Mammary epithelial cell (primary cell): ENCODE results near the gene NEK10.

Source experiments
- EZH2 ChIP-seq: IDR thresholded peaks from 2 replicates; pipeline ENCODE4 v1.6.1; 2012; ENCODE audit warnings: low read length, inconsistent platforms, borderline replicate concordance
- TF ChIP-seq, protein P1 (sequence below), 2 donors: IDR thresholded peaks in 1 of 2; conservative IDR thresholded peaks in 1 of 2; 2 replicates each; pipeline ENCODE4 v1.5.1; 2011 to 2012; ENCODE audit warnings: inconsistent platforms in 2 of 2, low read length in 2 of 2, mild to moderate bottlenecking in 2 of 2, control low read depth in 1 of 2, low read depth in 1 of 2; ENCODE audit not compliant: insufficient read depth in 1 of 2; ENCODE audit errors: extremely low read depth in 1 of 2

DNA sequence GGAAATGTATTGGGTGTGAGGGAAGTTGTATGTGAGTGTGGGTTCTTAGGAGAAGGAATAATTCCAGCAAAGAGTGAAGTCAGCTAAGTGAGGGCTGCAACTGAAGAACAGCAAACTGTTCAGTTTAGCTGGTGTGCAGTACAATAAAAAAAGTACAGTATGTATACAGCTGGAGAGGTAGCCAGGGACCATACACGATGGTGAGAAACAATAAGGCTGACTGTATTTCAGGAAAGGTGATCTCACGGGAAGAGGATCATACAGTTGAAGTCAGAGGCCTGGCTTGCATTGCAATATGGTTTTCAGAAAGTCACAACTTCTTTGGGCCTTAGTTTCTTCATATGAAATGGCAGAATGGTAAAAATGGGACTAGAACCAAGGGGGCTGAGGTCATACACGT is 222.4 kb downstream of the NEK10 start:
- TF ChIP-seq, protein P1, sequence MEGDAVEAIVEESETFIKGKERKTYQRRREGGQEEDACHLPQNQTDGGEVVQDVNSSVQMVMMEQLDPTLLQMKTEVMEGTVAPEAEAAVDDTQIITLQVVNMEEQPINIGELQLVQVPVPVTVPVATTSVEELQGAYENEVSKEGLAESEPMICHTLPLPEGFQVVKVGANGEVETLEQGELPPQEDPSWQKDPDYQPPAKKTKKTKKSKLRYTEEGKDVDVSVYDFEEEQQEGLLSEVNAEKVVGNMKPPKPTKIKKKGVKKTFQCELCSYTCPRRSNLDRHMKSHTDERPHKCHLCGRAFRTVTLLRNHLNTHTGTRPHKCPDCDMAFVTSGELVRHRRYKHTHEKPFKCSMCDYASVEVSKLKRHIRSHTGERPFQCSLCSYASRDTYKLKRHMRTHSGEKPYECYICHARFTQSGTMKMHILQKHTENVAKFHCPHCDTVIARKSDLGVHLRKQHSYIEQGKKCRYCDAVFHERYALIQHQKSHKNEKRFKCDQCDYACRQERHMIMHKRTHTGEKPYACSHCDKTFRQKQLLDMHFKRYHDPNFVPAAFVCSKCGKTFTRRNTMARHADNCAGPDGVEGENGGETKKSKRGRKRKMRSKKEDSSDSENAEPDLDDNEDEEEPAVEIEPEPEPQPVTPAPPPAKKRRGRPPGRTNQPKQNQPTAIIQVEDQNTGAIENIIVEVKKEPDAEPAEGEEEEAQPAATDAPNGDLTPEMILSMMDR (conservative IDR thresholded peaks at IDR 0.05 in 1 of 2, IDR thresholded peaks at IDR 0.05 in 1 of 2; ENCODE audit: extremely low read depth in 1 of 2, insufficient read depth in 1 of 2, low read depth in 1 of 2, low read length in 2 of 2), result no peak
- no peak for TF ChIP-seq EZH2
